Neural cell (in vitro differentiated cells): ENCODE data around the gene PEA15.

Source experiments
- EP300 ChIP-seq: fragments of 450-650 bp; conservative IDR thresholded peaks from 2 replicates; pipeline ENCODE4 v1.6.1; 2014; ENCODE audit warnings: antibody characterized with exemption, mild to moderate bottlenecking, moderate library complexity; ENCODE audit not compliant: poor library complexity, severe bottlenecking
- EZH2 ChIP-seq: fragments of 200-600, 300-800 bp; shearing (Covaris generic), sonication (generic); IDR thresholded peaks from 2 replicates; pipeline ENCODE4 v1.6.1; 2014; ENCODE audit warnings: antibody characterized with exemption, low read length, borderline replicate concordance, mild to moderate bottlenecking; ENCODE audit not compliant: insufficient read depth, poor library complexity, severe bottlenecking
- POLR2AphosphoS5 ChIP-seq: IDR thresholded peaks from 2 replicates; pipeline ENCODE4 v1.6.1; 2012
- RAD21 ChIP-seq: fragments of 450-650 bp; conservative IDR thresholded peaks from 2 replicates; pipeline ENCODE4 v1.6.1; 2014; ENCODE audit warnings: antibody characterized with exemption, mild to moderate bottlenecking, moderate library complexity
- TF ChIP-seq, protein P1 (sequence below): fragments of 450-650 bp; IDR thresholded peaks from 2 replicates; pipeline ENCODE4 v1.5.1; 2014; ENCODE audit warnings: antibody characterized with exemption, mild to moderate bottlenecking, moderate library complexity; ENCODE audit not compliant: poor library complexity, severe bottlenecking
- TF ChIP-seq, protein P2 (sequence below): IDR thresholded peaks from 2 replicates; pipeline ENCODE4 v1.6.1; 2012; ENCODE audit warnings: borderline replicate concordance

DNA sequence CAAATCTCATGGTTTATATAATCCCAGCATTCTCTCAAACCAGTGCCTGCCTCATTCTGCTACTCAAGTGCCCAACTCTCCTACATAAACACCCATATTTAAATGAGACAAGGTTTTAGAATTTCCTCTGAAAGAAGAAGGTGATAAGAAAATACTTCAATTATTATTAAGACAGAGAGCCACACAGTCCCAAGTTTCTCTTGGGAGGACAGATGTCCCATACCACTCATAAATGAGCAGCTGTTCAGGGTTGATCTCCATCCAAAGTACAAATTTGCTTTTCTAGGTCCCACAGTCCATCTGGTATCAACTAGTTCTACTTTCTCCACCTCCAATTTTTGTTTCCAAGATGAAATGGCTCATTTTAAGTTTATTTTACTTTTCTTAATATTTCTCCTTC lies 45.8 kb downstream of the PEA15 start:
- TF ChIP-seq EP300 (no peak), EZH2 (no peak), POLR2AphosphoS5 (no peak), RAD21 (no peak)
- TF ChIP-seq, protein P1, sequence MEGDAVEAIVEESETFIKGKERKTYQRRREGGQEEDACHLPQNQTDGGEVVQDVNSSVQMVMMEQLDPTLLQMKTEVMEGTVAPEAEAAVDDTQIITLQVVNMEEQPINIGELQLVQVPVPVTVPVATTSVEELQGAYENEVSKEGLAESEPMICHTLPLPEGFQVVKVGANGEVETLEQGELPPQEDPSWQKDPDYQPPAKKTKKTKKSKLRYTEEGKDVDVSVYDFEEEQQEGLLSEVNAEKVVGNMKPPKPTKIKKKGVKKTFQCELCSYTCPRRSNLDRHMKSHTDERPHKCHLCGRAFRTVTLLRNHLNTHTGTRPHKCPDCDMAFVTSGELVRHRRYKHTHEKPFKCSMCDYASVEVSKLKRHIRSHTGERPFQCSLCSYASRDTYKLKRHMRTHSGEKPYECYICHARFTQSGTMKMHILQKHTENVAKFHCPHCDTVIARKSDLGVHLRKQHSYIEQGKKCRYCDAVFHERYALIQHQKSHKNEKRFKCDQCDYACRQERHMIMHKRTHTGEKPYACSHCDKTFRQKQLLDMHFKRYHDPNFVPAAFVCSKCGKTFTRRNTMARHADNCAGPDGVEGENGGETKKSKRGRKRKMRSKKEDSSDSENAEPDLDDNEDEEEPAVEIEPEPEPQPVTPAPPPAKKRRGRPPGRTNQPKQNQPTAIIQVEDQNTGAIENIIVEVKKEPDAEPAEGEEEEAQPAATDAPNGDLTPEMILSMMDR = no peak
- TF ChIP-seq, protein P2, sequence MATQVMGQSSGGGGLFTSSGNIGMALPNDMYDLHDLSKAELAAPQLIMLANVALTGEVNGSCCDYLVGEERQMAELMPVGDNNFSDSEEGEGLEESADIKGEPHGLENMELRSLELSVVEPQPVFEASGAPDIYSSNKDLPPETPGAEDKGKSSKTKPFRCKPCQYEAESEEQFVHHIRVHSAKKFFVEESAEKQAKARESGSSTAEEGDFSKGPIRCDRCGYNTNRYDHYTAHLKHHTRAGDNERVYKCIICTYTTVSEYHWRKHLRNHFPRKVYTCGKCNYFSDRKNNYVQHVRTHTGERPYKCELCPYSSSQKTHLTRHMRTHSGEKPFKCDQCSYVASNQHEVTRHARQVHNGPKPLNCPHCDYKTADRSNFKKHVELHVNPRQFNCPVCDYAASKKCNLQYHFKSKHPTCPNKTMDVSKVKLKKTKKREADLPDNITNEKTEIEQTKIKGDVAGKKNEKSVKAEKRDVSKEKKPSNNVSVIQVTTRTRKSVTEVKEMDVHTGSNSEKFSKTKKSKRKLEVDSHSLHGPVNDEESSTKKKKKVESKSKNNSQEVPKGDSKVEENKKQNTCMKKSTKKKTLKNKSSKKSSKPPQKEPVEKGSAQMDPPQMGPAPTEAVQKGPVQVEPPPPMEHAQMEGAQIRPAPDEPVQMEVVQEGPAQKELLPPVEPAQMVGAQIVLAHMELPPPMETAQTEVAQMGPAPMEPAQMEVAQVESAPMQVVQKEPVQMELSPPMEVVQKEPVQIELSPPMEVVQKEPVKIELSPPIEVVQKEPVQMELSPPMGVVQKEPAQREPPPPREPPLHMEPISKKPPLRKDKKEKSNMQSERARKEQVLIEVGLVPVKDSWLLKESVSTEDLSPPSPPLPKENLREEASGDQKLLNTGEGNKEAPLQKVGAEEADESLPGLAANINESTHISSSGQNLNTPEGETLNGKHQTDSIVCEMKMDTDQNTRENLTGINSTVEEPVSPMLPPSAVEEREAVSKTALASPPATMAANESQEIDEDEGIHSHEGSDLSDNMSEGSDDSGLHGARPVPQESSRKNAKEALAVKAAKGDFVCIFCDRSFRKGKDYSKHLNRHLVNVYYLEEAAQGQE = no peak
